PC-9 (cell line): ENCODE results near the gene PLA2G2D. TPM values are rescaled to one million over a fixed set of nuclear protein-coding genes. Genes with fewer than 3 reads are reported as not detected.

Source experiments
- BruUV-seq: library from RNA; stranded (reverse); fragments of 400-500 nt; replicated peaks from 2 replicates; lab custom pipeline; 2021; lab: Mats Ljungman, UMichigan
- CTCF ChIA-PET: fragments of 300-600 bp; sonication (Branson Sonifier 250); formaldehyde crosslinking; loops from one replicate; lab custom pipeline; 2022; ENCODE audit warnings: antibody characterized with exemption; lab: Charles Lee
- POLR2A ChIA-PET: fragments of 300-600 bp; sonication (Branson Sonifier 250); formaldehyde crosslinking; loops from one replicate; lab custom pipeline; 2022; ENCODE audit warnings: antibody characterized with exemption; ENCODE audit not compliant: unreplicated experiment; lab: Charles Lee
- DNase-seq, 2 experiments: peaks; one replicate each; pipeline versions ENCODE4 v3.0.0 to v3.0.0-alpha.2; 2015 to 2022; ENCODE audit warnings: mixed read lengths in 1 of 2
- H2AFZ ChIP-seq: fragments of 200-600 bp; sonication (generic); 2 replicates; pipeline ENCODE4 v1.8.1; 2017; ENCODE audit warnings: antibody characterized with exemption
- H3F3A ChIP-seq: fragments of 200-600 bp; sonication (generic); 2 replicates; pipeline ENCODE4 v1.8.1; 2017; ENCODE audit warnings: antibody characterized with exemption, mild to moderate bottlenecking, low read depth; ENCODE audit not compliant: insufficient read depth
- H3K27ac ChIP-seq: fragments of 200-600 bp; sonication (generic); 2 replicates; pipeline ENCODE4 v1.6.1; 2016; ENCODE audit warnings: mixed run types
- H3K27me3 ChIP-seq: fragments of 200-600 bp; sonication (generic); 2 replicates; pipeline ENCODE4 v1.6.1; 2016; ENCODE audit warnings: low read depth, mixed run types; ENCODE audit not compliant: insufficient read depth
- H3K36me3 ChIP-seq: fragments of 200-600 bp; sonication (generic); 2 replicates; pipeline ENCODE4 v1.6.1; 2016; ENCODE audit warnings: low read depth, mixed run types
- H3K4me1 ChIP-seq: fragments of 200-600 bp; sonication (generic); replicated peaks from 2 replicates; pipeline ENCODE4 v1.6.1; 2016; ENCODE audit warnings: mixed run types; ENCODE audit not compliant: insufficient read depth
- H3K4me2 ChIP-seq: fragments of 200-600 bp; sonication (generic); 2 replicates; pipeline ENCODE4 v1.6.1; 2017; ENCODE audit warnings: mixed run types
- H3K4me3 ChIP-seq: fragments of 200-600 bp; sonication (generic); 2 replicates; pipeline ENCODE4 v1.6.1; 2016; ENCODE audit warnings: mixed run types
- H3K79me2 ChIP-seq: fragments of 200-600 bp; sonication (generic); 2 replicates; pipeline ENCODE4 v1.6.1; 2017; ENCODE audit warnings: low read depth, mixed run types
- H3K9me2 ChIP-seq: fragments of 200-600 bp; sonication (generic); 2 replicates; pipeline ENCODE4 v1.8.1; 2017; ENCODE audit warnings: mild to moderate bottlenecking; ENCODE audit not compliant: insufficient read depth
- H3K9me3 ChIP-seq: fragments of 200-600 bp; sonication (generic); 2 replicates; pipeline ENCODE4 v1.8.1; 2016; ENCODE audit warnings: low read depth; ENCODE audit not compliant: insufficient read depth
- H4K20me1 ChIP-seq: fragments of 200-600 bp; sonication (generic); 2 replicates; pipeline ENCODE4 v1.8.1; 2017; ENCODE audit not compliant: insufficient read depth
- EZH2 ChIP-seq: fragments of 200-600 bp; sonication (generic); IDR thresholded peaks from 2 replicates; pipeline ENCODE4 v1.8.0; 2017; ENCODE audit warnings: antibody characterized with exemption, low read depth
- intact Hi-C: fragments of 100-400 bp; cut with micrococcal nuclease; formaldehyde crosslinking; loops from one replicate; pipeline ENCODE4 v1.10.0; 2022; ENCODE audit not compliant: unreplicated experiment
- total RNA-seq: library from RNA; stranded (reverse); gene quantifications from 2 replicates; pipeline ENCODE4 v1.2.3, GENCODE V29; 2021
- TF ChIP-seq, protein P1 (sequence below): fragments of 200-600 bp; sonication (generic); conservative IDR thresholded peaks from 2 replicates; pipeline ENCODE4 v1.6.1; 2017; ENCODE audit warnings: mixed run types, antibody characterized with exemption, mild to moderate bottlenecking, moderate library complexity

Gene PLA2G2D
- total RNA-seq, 1 experiment from 2014 or later, result not detected

DNA sequence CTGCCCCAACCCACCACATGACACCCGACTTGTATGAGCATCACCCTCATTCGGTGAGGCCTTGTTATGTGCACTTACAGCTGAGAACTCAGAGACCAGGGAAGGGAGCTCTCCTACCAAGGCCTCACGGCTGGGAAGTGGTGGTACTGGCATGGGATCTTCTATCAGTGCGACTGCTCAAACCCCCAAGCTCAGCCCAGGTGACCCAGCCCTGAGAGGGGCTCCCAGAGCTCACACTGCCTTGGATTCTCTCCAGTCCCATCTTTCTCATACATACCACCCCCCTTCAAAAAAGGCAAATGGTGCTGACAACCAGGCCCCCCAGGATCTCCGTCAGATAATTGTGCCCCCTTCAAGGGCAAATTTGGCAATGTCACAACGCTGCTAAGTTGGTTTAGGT lies 19.0 kb upstream of the PLA2G2D start:
- ChIA-PET CTCF (no interaction called here), POLR2A (no interaction called here)
- Histone ChIP-seq H3K27me3 (no peaks in the 10 kb centered on the region), H3K79me2 (no peaks in the 10 kb centered on the region), H3F3A (peaks cover 7% of the 10 kb centered on the region; the same call in 1 of the 2 replicates), H4K20me1 (no peaks in the 10 kb centered on the region), H3K9me2 (no peaks in the 10 kb centered on the region), H3K4me2 (peak overlapping the region; percentile 36; the same call in 1 of the 2 replicates), H3K4me3 (no peak overlapping the region), H2AFZ (no peak overlapping the region), H3K27ac (peak overlapping the region; percentile 61; the same call in 1 of the 2 replicates), H3K9me3 (no peaks in the 10 kb centered on the region), H3K4me1 (peaks cover 50% of the 10 kb centered on the region), H3K36me3 (no peaks in the 10 kb centered on the region)
- TF ChIP-seq, protein P1, sequence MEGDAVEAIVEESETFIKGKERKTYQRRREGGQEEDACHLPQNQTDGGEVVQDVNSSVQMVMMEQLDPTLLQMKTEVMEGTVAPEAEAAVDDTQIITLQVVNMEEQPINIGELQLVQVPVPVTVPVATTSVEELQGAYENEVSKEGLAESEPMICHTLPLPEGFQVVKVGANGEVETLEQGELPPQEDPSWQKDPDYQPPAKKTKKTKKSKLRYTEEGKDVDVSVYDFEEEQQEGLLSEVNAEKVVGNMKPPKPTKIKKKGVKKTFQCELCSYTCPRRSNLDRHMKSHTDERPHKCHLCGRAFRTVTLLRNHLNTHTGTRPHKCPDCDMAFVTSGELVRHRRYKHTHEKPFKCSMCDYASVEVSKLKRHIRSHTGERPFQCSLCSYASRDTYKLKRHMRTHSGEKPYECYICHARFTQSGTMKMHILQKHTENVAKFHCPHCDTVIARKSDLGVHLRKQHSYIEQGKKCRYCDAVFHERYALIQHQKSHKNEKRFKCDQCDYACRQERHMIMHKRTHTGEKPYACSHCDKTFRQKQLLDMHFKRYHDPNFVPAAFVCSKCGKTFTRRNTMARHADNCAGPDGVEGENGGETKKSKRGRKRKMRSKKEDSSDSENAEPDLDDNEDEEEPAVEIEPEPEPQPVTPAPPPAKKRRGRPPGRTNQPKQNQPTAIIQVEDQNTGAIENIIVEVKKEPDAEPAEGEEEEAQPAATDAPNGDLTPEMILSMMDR, result no peak
- no peak for TF ChIP-seq EZH2
- intact Hi-C loops, result loop anchor here (5.0 kb wide), 1 partner anchor 36 kb away; no protein-coding TSS in a partner anchor
- no peak for DNase-seq
- BruUV-seq, result no TSS peak

DNA sequence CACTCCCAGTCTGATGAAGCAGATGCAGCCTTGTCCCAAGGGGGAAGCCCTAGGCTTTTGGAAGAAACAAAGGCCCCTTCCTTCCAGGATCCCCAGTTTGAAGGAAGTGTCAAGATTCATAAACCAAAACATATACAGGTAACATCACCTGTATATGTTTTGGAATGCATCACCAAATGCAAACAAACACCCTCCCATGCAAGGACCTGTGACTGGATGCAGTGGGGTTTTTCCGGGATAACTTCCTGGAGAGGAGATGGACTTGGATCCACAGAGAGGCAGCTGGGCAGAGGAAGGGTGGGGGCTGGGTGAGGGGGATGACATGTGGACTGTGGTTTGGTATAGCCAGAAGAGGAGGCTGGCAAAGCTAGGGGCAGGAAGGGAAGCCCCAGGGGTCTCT lies 18.3 kb upstream of the PLA2G2D start:
- no peaks in the 10 kb centered on the region for H4K20me1 ChIP-seq
- DNase-seq, result peak in 1 of 2 experiments; percentile 52
- TF ChIP-seq, protein P1, result no peak
- no peak for TF ChIP-seq EZH2
- peaks cover 7% of the 10 kb centered on the region; the same call in 1 of the 2 replicates for H3F3A ChIP-seq
- CTCF ChIA-PET, result no interaction called here
- H3K27ac ChIP-seq, result peak overlapping the region; percentile 61
- POLR2A ChIA-PET, result no interaction called here
- H3K9me2 ChIP-seq, result no peaks in the 10 kb centered on the region
- no peaks in the 10 kb centered on the region for H3K36me3 ChIP-seq
- no peaks in the 10 kb centered on the region for H3K9me3 ChIP-seq
- no peak overlapping the region for H3K4me3 ChIP-seq
- no peaks in the 10 kb centered on the region for H3K79me2 ChIP-seq
- H3K27me3 ChIP-seq, result no peaks in the 10 kb centered on the region
- intact Hi-C loops, result loop anchor here (5.0 kb wide), 1 partner anchor 35 kb away; no protein-coding TSS in a partner anchor
- BruUV-seq, result no TSS peak
- peaks cover 50% of the 10 kb centered on the region for H3K4me1 ChIP-seq
- H2AFZ ChIP-seq, result no peak overlapping the region
- H3K4me2 ChIP-seq, result peak overlapping the region; percentile 53

DNA sequence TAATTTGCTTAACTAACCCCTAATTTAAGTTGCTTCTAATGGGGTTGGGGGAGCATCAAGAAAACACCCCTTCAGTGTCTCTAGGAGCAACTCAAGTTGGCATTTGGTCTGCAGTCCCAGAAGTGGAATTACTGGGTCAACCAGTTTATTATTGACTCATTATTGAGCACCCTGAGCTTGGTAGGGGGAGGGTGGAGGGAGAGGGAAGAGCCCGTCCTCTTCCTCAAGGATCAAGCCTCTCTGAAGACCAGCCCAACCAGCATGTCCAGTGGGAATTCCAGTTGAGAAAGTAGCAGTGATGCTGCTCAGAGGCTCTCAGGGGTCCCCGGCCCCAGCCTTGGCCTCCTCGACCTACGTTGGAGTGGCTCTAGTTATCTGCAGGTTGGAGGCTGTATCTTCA lies 17.7 kb upstream of the PLA2G2D start:
- Histone ChIP-seq H3K4me2 (peak overlapping the region; percentile 53), H3K27ac (peak overlapping the region; percentile 61), H3K79me2 (no peaks in the 10 kb centered on the region), H4K20me1 (no peaks in the 10 kb centered on the region), H2AFZ (no peak overlapping the region), H3K27me3 (no peaks in the 10 kb centered on the region), H3K9me3 (no peaks in the 10 kb centered on the region), H3F3A (peaks cover 7% of the 10 kb centered on the region; the same call in 1 of the 2 replicates), H3K9me2 (no peaks in the 10 kb centered on the region), H3K4me3 (no peak overlapping the region), H3K4me1 (peaks cover 50% of the 10 kb centered on the region), H3K36me3 (no peaks in the 10 kb centered on the region)
- BruUV-seq, result no TSS peak
- CTCF ChIA-PET, result no interaction called here
- intact Hi-C loops, result loop anchor here (5.0 kb wide), 1 partner anchor 35 kb away; no protein-coding TSS in a partner anchor
- POLR2A ChIA-PET, result interaction anchor here (0.6 kb wide), 1 partner anchor 247 kb away, joined by 4 read pairs; no protein-coding TSS in a partner anchor
- TF ChIP-seq, protein P1, result no peak
- TF ChIP-seq EZH2, result no peak
- peak; percentile 65 to 89 for DNase-seq
